Activated naive CD4-positive, alpha-beta T cell treated with anti-CD3 and anti-CD28 coated beads, Interleukin-2, amount 50 U/mL, for 72 hours (primary cell): ENCODE results near the gene CENPC. TPM values are rescaled to one million over a fixed set of nuclear protein-coding genes. Genes with fewer than 3 reads are reported as not detected.

Source experiments
- total RNA-seq, 2 donors: library from RNA; stranded (reverse); gene quantifications; one replicate each; pipeline ENCODE4 v1.2.3, GENCODE V29; 2022

Gene CENPC
- total RNA-seq, 2 donors from 2014 or later = 34.7 to 74.0 TPM

Other genes with a start within 250 kb of the CENPC start
- gene STAP1, start 13.2 kb upstream of the CENPC start, total RNA-seq = 10 to 100 TPM; 10.4 to 10.9 TPM
- 10 to 100 TPM; 90.0 to 94.6 TPM for gene UBA6, start 155.7 kb upstream of the CENPC start, total RNA-seq
- not detected for gene GNRHR, start 208.9 kb upstream of the CENPC start, total RNA-seq